ENCODE measurements around the gene SCGB1D2.
"Not testable (repeated sequence)": the region's sequence is repeated elsewhere in the genome, so short reads cannot be mapped to it uniquely, and the experiment has no call there.

SCGB1D2 gene

GRCh38 chr11:62204430-62204829 is 37.6 kb upstream of the SCGB1D2 start:
- Histone ChIP-seq H3K4me1 (ENCODE audit: control extremely low read depth in 1 of 4, control insufficient read depth in 4 of 4, insufficient read depth in 4 of 4, low read length in 3 of 4) (no peaks in the 10 kb centered on the region), H3K4me3 (ENCODE audit: control insufficient read depth in 1 of 7, extremely low read depth in 1 of 7, insufficient read depth in 4 of 7, low read depth in 2 of 7, low read length in 6 of 7) (no peak overlapping the region), H3K9me3 (ENCODE audit: control extremely low read depth in 1 of 5, control insufficient read depth in 4 of 5, insufficient read depth in 2 of 5, low read depth in 1 of 5, low read length in 4 of 5) (no peaks in the 10 kb centered on the region), H3K36me3 (ENCODE audit: control insufficient read depth in 4 of 4, insufficient read depth in 4 of 4, low read length in 3 of 4) (no peaks in the 10 kb centered on the region), H3K27me3 (replicated peaks in 2 of 5; ENCODE audit: control insufficient read depth in 4 of 5, insufficient read depth in 5 of 5, low read length in 4 of 5) (peaks cover 0 to 5% (median 0%) of the 10 kb centered on the region in 5 experiments), H3K27ac (ENCODE audit: insufficient read depth in 1 of 2, low read depth in 1 of 2, low read length in 2 of 2, poor library complexity in 1 of 2, severe bottlenecking in 2 of 2) (no peak overlapping the region)
- whole genome bisulfite sequencing (ENCODE audit: insufficient coverage): 100% methylated on average over 2 of the region's 5 CpGs
- CTCF ChIA-PET: interaction anchor here (0.7 to 1.1 kb wide), 3 partner anchors 13 to 106 kb away, joined by 3 read pairs; no protein-coding TSS in a partner anchor
- no peak for DNase-seq
- POLR2A ChIA-PET: interaction anchor here (0.6 to 0.7 kb wide), 2 partner anchors 19 to 119 kb away, joined by 4 read pairs; no protein-coding TSS in a partner anchor

GRCh38 chr11:62205441-62205840 is 36.6 kb upstream of the SCGB1D2 start:
- Histone ChIP-seq H3K36me3 (ENCODE audit: control insufficient read depth in 4 of 4, insufficient read depth in 4 of 4, low read length in 3 of 4) (no peaks in the 10 kb centered on the region), H3K9me3 (ENCODE audit: control extremely low read depth in 1 of 5, control insufficient read depth in 4 of 5, insufficient read depth in 2 of 5, low read depth in 1 of 5, low read length in 4 of 5) (no peaks in the 10 kb centered on the region), H3K27ac (ENCODE audit: insufficient read depth in 1 of 2, low read depth in 1 of 2, low read length in 2 of 2, poor library complexity in 1 of 2, severe bottlenecking in 2 of 2) (no peak overlapping the region), H3K4me1 (ENCODE audit: control extremely low read depth in 1 of 4, control insufficient read depth in 4 of 4, insufficient read depth in 4 of 4, low read length in 3 of 4) (no peaks in the 10 kb centered on the region), H3K27me3 (replicated peaks in 2 of 5; ENCODE audit: control insufficient read depth in 4 of 5, insufficient read depth in 5 of 5, low read length in 4 of 5) (peaks cover 0 to 5% (median 0%) of the 10 kb centered on the region in 5 experiments), H3K4me3 (ENCODE audit: control insufficient read depth in 1 of 7, extremely low read depth in 1 of 7, insufficient read depth in 4 of 7, low read depth in 2 of 7, low read length in 6 of 7) (no peak overlapping the region)
- POLR2A ChIA-PET: no interaction called here
- WGBS (ENCODE audit: insufficient coverage): 97% methylated on average over 5 of the region's 7 CpGs
- no peak for DNase-seq
- CTCF ChIA-PET: no interaction called here

GRCh38 chr11:62206276-62207066 is 35.6 kb upstream of the SCGB1D2 start:
- DNase-seq; H3K27ac ChIP-seq (ENCODE audit: insufficient read depth in 1 of 2, low read depth in 1 of 2, low read length in 2 of 2, poor library complexity in 1 of 2, severe bottlenecking in 2 of 2); H3K36me3 ChIP-seq (ENCODE audit: control insufficient read depth in 4 of 4, insufficient read depth in 4 of 4, low read length in 3 of 4); H3K4me1 ChIP-seq (ENCODE audit: control extremely low read depth in 1 of 4, control insufficient read depth in 4 of 4, insufficient read depth in 4 of 4, low read length in 3 of 4); POLR2A ChIA-PET; H3K4me3 ChIP-seq (ENCODE audit: control insufficient read depth in 1 of 7, extremely low read depth in 1 of 7, insufficient read depth in 4 of 7, low read depth in 2 of 7, low read length in 6 of 7); H3K9me3 ChIP-seq (ENCODE audit: control extremely low read depth in 1 of 5, control insufficient read depth in 4 of 5, insufficient read depth in 2 of 5, low read depth in 1 of 5, low read length in 4 of 5); H3K27me3 ChIP-seq (replicated peaks in 2 of 5; ENCODE audit: control insufficient read depth in 4 of 5, insufficient read depth in 5 of 5, low read length in 4 of 5): not testable (repeated sequence)
- CTCF ChIA-PET: interaction anchor here (0.6 to 1.4 kb wide), 2 partner anchors 40 to 197 kb away, joined by 3 read pairs; no protein-coding TSS in a partner anchor
- WGBS (ENCODE audit: insufficient coverage): 100% methylated on average over 10 of the region's 12 CpGs

- Histone ChIP-seq H3K27ac (ENCODE audit: insufficient read depth in 1 of 2, low read depth in 1 of 2, low read length in 2 of 2, poor library complexity in 1 of 2, severe bottlenecking in 2 of 2) (no peak overlapping the region), H3K27me3 (replicated peaks in 2 of 5; ENCODE audit: control insufficient read depth in 4 of 5, insufficient read depth in 5 of 5, low read length in 4 of 5) (peaks cover 0 to 5% (median 0%) of the 10 kb centered on the region in 5 experiments), H3K36me3 (ENCODE audit: control insufficient read depth in 4 of 4, insufficient read depth in 4 of 4, low read length in 3 of 4) (no peaks in the 10 kb centered on the region), H3K4me3 (ENCODE audit: control insufficient read depth in 1 of 7, extremely low read depth in 1 of 7, insufficient read depth in 4 of 7, low read depth in 2 of 7, low read length in 6 of 7) (no peak overlapping the region), H3K9me3 (ENCODE audit: control extremely low read depth in 1 of 5, control insufficient read depth in 4 of 5, insufficient read depth in 2 of 5, low read depth in 1 of 5, low read length in 4 of 5) (no peaks in the 10 kb centered on the region), H3K4me1 (ENCODE audit: control extremely low read depth in 1 of 4, control insufficient read depth in 4 of 4, insufficient read depth in 4 of 4, low read length in 3 of 4) (no peaks in the 10 kb centered on the region)
- ChIA-PET CTCF (interaction anchor here (1.2 kb wide), 1 partner anchor 9 kb away, joined by 4 read pairs; no protein-coding TSS in a partner anchor), POLR2A (no interaction called here)
- no peak for DNase-seq
- 83% methylated on average over 4 of the region's 4 CpGs for WGBS (ENCODE audit: insufficient coverage)
Observed at GRCh38 chr11:62208785-62209144, 33.3 kb upstream of the SCGB1D2 start.

GRCh38 chr11:62217191-62217748 is 24.8 kb upstream of the SCGB1D2 start:
- ChIA-PET POLR2A (no interaction called here), CTCF (interaction anchor here (0.6 to 1.7 kb wide), 7 partner anchors 10 to 763 kb away, joined by 3 to 6 read pairs (median 4); no protein-coding TSS in a partner anchor)
- peak; percentile 25 to 57 (median 55) for DNase-seq
- no peaks in the 10 kb centered on the region for H3K4me1 ChIP-seq (ENCODE audit: control extremely low read depth in 1 of 4, control insufficient read depth in 4 of 4, insufficient read depth in 4 of 4, low read length in 3 of 4)
- no peak overlapping the region for H3K27ac ChIP-seq (ENCODE audit: insufficient read depth in 1 of 2, low read depth in 1 of 2, low read length in 2 of 2, poor library complexity in 1 of 2, severe bottlenecking in 2 of 2)
- H3K36me3 ChIP-seq (ENCODE audit: control insufficient read depth in 4 of 4, insufficient read depth in 4 of 4, low read length in 3 of 4): no peaks in the 10 kb centered on the region
- H3K27me3 ChIP-seq (replicated peaks in 2 of 5; ENCODE audit: control insufficient read depth in 4 of 5, insufficient read depth in 5 of 5, low read length in 4 of 5): peaks cover 0 to 2% (median 0%) of the 10 kb centered on the region in 5 experiments
- no peak overlapping the region for H3K4me3 ChIP-seq (ENCODE audit: control insufficient read depth in 1 of 7, extremely low read depth in 1 of 7, insufficient read depth in 4 of 7, low read depth in 2 of 7, low read length in 6 of 7)
- peaks cover 0 to 6% (median 2%) of the 10 kb centered on the region in 5 experiments for H3K9me3 ChIP-seq (ENCODE audit: control extremely low read depth in 1 of 5, control insufficient read depth in 4 of 5, insufficient read depth in 2 of 5, low read depth in 1 of 5, low read length in 4 of 5)
- 0% methylated on average over 1 of the region's 5 CpGs for WGBS (ENCODE audit: insufficient coverage)

GRCh38 chr11:62221498-62221897 is 20.5 kb upstream of the SCGB1D2 start:
- 88% methylated on average over 3 of the region's 3 CpGs for WGBS (ENCODE audit: insufficient coverage)

GRCh38 chr11:62223095-62223494 is 18.9 kb upstream of the SCGB1D2 start:
- H3K4me1 ChIP-seq (ENCODE audit: control extremely low read depth in 1 of 4, control insufficient read depth in 4 of 4, insufficient read depth in 4 of 4, low read length in 3 of 4): no peaks in the 10 kb centered on the region
- no peaks in the 10 kb centered on the region for H3K36me3 ChIP-seq (ENCODE audit: control insufficient read depth in 4 of 4, insufficient read depth in 4 of 4, low read length in 3 of 4)
- no peak overlapping the region for H3K4me3 ChIP-seq (ENCODE audit: control insufficient read depth in 1 of 7, extremely low read depth in 1 of 7, insufficient read depth in 4 of 7, low read depth in 2 of 7, low read length in 6 of 7)
- peaks cover 5 to 32% (median 11%) of the 10 kb centered on the region in 5 experiments for H3K9me3 ChIP-seq (ENCODE audit: control extremely low read depth in 1 of 5, control insufficient read depth in 4 of 5, insufficient read depth in 2 of 5, low read depth in 1 of 5, low read length in 4 of 5)
- no peak overlapping the region for H3K27ac ChIP-seq (ENCODE audit: insufficient read depth in 1 of 2, low read depth in 1 of 2, low read length in 2 of 2, poor library complexity in 1 of 2, severe bottlenecking in 2 of 2)
- H3K27me3 ChIP-seq (replicated peaks in 2 of 5; ENCODE audit: control insufficient read depth in 4 of 5, insufficient read depth in 5 of 5, low read length in 4 of 5): no peaks in the 10 kb centered on the region
- POLR2A ChIA-PET: no interaction called here
- DNase-seq: peak in 2 of 3 donors; percentile 11 to 23
- CTCF ChIA-PET: no interaction called here

More at GRCh38 chr11:62221498-62221897, 20.5 kb upstream of the SCGB1D2 start:
- POLR2A ChIA-PET: no interaction called here
- peaks cover 5 to 32% (median 11%) of the 10 kb centered on the region in 5 experiments for H3K9me3 ChIP-seq (ENCODE audit: control extremely low read depth in 1 of 5, control insufficient read depth in 4 of 5, insufficient read depth in 2 of 5, low read depth in 1 of 5, low read length in 4 of 5)
- CTCF ChIA-PET: no interaction called here
- peaks cover 0 to 2% (median 0%) of the 10 kb centered on the region in 5 experiments for H3K27me3 ChIP-seq (replicated peaks in 2 of 5; ENCODE audit: control insufficient read depth in 4 of 5, insufficient read depth in 5 of 5, low read length in 4 of 5)
- no peak overlapping the region for H3K4me3 ChIP-seq (ENCODE audit: control insufficient read depth in 1 of 7, extremely low read depth in 1 of 7, insufficient read depth in 4 of 7, low read depth in 2 of 7, low read length in 6 of 7)
- no peaks in the 10 kb centered on the region for H3K36me3 ChIP-seq (ENCODE audit: control insufficient read depth in 4 of 4, insufficient read depth in 4 of 4, low read length in 3 of 4)
- H3K4me1 ChIP-seq (ENCODE audit: control extremely low read depth in 1 of 4, control insufficient read depth in 4 of 4, insufficient read depth in 4 of 4, low read length in 3 of 4): no peaks in the 10 kb centered on the region
- H3K27ac ChIP-seq (ENCODE audit: insufficient read depth in 1 of 2, low read depth in 1 of 2, low read length in 2 of 2, poor library complexity in 1 of 2, severe bottlenecking in 2 of 2): no peak overlapping the region
- no peak for DNase-seq
